Activated CD8-positive, alpha-beta memory T cell treated with anti-CD3 and anti-CD28 coated beads for 36 hours (primary cell): ENCODE measurements around the gene TXNDC15. TPM values are rescaled to one million over a fixed set of nuclear protein-coding genes. Genes with fewer than 3 reads are reported as not detected.

Experiments
- CTCF ChIA-PET: fragments of 350-600 bp; sonication (Branson Sonifier 250); formaldehyde crosslinking; loops from one replicate; lab custom pipeline; 2021; ENCODE audit warnings: antibody characterized with exemption; lab: Charles Lee
- POLR2A ChIA-PET: fragments of 350-600 bp; sonication (Branson Sonifier 250); formaldehyde crosslinking; loops from one replicate; lab custom pipeline; 2021; ENCODE audit warnings: antibody characterized with exemption; lab: Charles Lee
- total RNA-seq, 2 experiments: library from RNA; stranded (reverse); gene quantifications; one replicate each; pipeline ENCODE4 v1.2.3, GENCODE V29; 2021

TXNDC15 gene
- total RNA-seq, 2 experiments from 2014 or later, result 33.7 to 43.3 TPM

GRCh38 chr5:134905246-134905996, 31.2 kb downstream of the TXNDC15 start:
- POLR2A ChIA-PET, result interaction anchor here (0.6 to 2.2 kb wide), 5 partner anchors 9 to 167 kb away, joined by 3 to 18 read pairs (median 10); partner anchors contain the start of genes C5orf24, CAMLG and TXNDC15
- CTCF ChIA-PET, result interaction anchor here (0.9 to 2.2 kb wide), 21 partner anchors 9 to 170 kb away, joined by 3 to 12 read pairs (median 6); partner anchors contain the start of genes C5orf24, CAMLG, DDX46 and TXNDC15

- ChIA-PET CTCF (interaction anchor here (2.2 kb wide), 1 partner anchor 10 kb away, joined by 6 read pairs; no protein-coding TSS in a partner anchor), POLR2A (no interaction called here)
These were observed 32.6 kb downstream of the TXNDC15 start for GRCh38 chr5:134906811-134907210.

GRCh38 chr5:134910752-134911151, 36.6 kb downstream of the TXNDC15 start:
- ChIA-PET POLR2A (interaction anchor here (1.3 kb wide), 1 partner anchor 9 kb away, joined by 3 read pairs; no protein-coding TSS in a partner anchor), CTCF (interaction anchor here (0.9 to 1.6 kb wide), 2 partner anchors 9 to 64 kb away, joined by 3 read pairs; no protein-coding TSS in a partner anchor)

GRCh38 chr5:134911285-134912206, 37.4 kb downstream of the TXNDC15 start:
- CTCF ChIA-PET, result interaction anchor here (0.6 to 1.0 kb wide), 3 partner anchors 10 to 91 kb away, joined by 3 read pairs; no protein-coding TSS in a partner anchor

GRCh38 chr5:134913254-134913653, 39.1 kb downstream of the TXNDC15 start:
- ChIA-PET POLR2A (no interaction called here), CTCF (no interaction called here)

More at GRCh38 chr5:134911285-134912206, 37.4 kb downstream of the TXNDC15 start:
- POLR2A ChIA-PET, result interaction anchor here (0.5 to 1.3 kb wide), 2 partner anchors 8 to 281 kb away, joined by 3 read pairs; no protein-coding TSS in a partner anchor

GRCh38 chr5:134913795-134914194, 39.6 kb downstream of the TXNDC15 start:
- ChIA-PET POLR2A (no interaction called here), CTCF (interaction anchor here (0.9 kb wide), 1 partner anchor 9 kb away, joined by 3 read pairs; the partner anchor contains the start of gene PCBD2)

GRCh38 chr5:134917070-134917815, 43.1 kb downstream of the TXNDC15 start:
- ChIA-PET CTCF (interaction anchor here (0.6 to 2.5 kb wide), 4 partner anchors 11 to 295 kb away, joined by 3 to 7 read pairs (median 4); partner anchors contain the start of gene PCBD2), POLR2A (no interaction called here)

- ChIA-PET CTCF (interaction anchor here (0.6 to 2.5 kb wide), 2 partner anchors 14 to 25 kb away, joined by 3 to 7 read pairs; partner anchors contain the start of gene PCBD2), POLR2A (interaction anchor here (0.9 kb wide), 1 partner anchor 8 kb away, joined by 3 read pairs; no protein-coding TSS in a partner anchor)
These were observed 44.7 kb downstream of the TXNDC15 start for GRCh38 chr5:134918861-134919260.

GRCh38 chr5:134920848-134921575, 46.8 kb downstream of the TXNDC15 start:
- POLR2A ChIA-PET, result interaction anchor here (0.6 to 1.8 kb wide), 3 partner anchors 17 to 75 kb away, joined by 3 to 7 read pairs (median 6); partner anchors contain the start of gene C5orf24

GRCh38 chr5:134932508-134932907, 58.3 kb downstream of the TXNDC15 start:
- ChIA-PET CTCF (no interaction called here), POLR2A (no interaction called here)

More at GRCh38 chr5:134920848-134921575, 46.8 kb downstream of the TXNDC15 start:
- CTCF ChIA-PET, result interaction anchor here (0.8 to 1.5 kb wide), 2 partner anchors 9 to 58 kb away, joined by 3 read pairs; no protein-coding TSS in a partner anchor

GRCh38 chr5:134934202-134934601, 60.0 kb downstream of the TXNDC15 start:
- POLR2A ChIA-PET, result no interaction called here
- CTCF ChIA-PET, result no interaction called here

- CTCF ChIA-PET, result no interaction called here
- POLR2A ChIA-PET, result no interaction called here
These were observed 61.8 kb downstream of the TXNDC15 start for GRCh38 chr5:134935711-134936602.

GRCh38 chr5:134937526-134937925, 63.4 kb downstream of the TXNDC15 start:
- POLR2A ChIA-PET, result no interaction called here

GRCh38 chr5:134938030-134938429, 63.9 kb downstream of the TXNDC15 start:
- POLR2A ChIA-PET, result no interaction called here

More at GRCh38 chr5:134937526-134937925, 63.4 kb downstream of the TXNDC15 start:
- CTCF ChIA-PET, result no interaction called here

GRCh38 chr5:134939500-134939899, 65.3 kb downstream of the TXNDC15 start:
- ChIA-PET CTCF (no interaction called here), POLR2A (no interaction called here)

More at GRCh38 chr5:134938030-134938429, 63.9 kb downstream of the TXNDC15 start:
- CTCF ChIA-PET, result no interaction called here

- CTCF ChIA-PET, result no interaction called here
- POLR2A ChIA-PET, result no interaction called here
These were observed 69.4 kb downstream of the TXNDC15 start for GRCh38 chr5:134943547-134943946.
